NT2/D1 (cell line): ENCODE data around the gene MSANTD4.

Experiments used
- DNase-seq: peaks from one replicate; pipeline ENCODE4 v3.0.0-alpha.2; 2011; ENCODE audit warnings: low read depth, low spot score
- H3K27me3 ChIP-seq: 2 replicates; pipeline ENCODE4 v1.6.0; 2011; ENCODE audit warnings: mild to moderate bottlenecking; ENCODE audit not compliant: insufficient read length, insufficient read depth
- H3K36me3 ChIP-seq: 2 replicates; pipeline ENCODE4 v1.6.1; 2011; ENCODE audit warnings: mild to moderate bottlenecking, low read length, mixed read lengths; ENCODE audit not compliant: insufficient read depth, insufficient read length
- H3K4me1 ChIP-seq: 2 replicates; pipeline ENCODE4 v1.5.1; 2011; ENCODE audit not compliant: insufficient read depth, insufficient read length
- H3K4me3 ChIP-seq: 2 replicates; pipeline ENCODE4 v1.5.1; 2011; ENCODE audit warnings: low read depth; ENCODE audit not compliant: insufficient read length
- H3K9ac ChIP-seq: 2 replicates; pipeline ENCODE4 v1.6.0; 2011; ENCODE audit warnings: low read depth; ENCODE audit not compliant: insufficient read length
- H3K9me3 ChIP-seq: 2 replicates; pipeline ENCODE4 v1.5.1; 2011; ENCODE audit warnings: mild to moderate bottlenecking, low read length; ENCODE audit not compliant: insufficient read depth
- SUZ12 ChIP-seq: IDR thresholded peaks from 2 replicates; pipeline ENCODE4 v1.6.1; 2011; ENCODE audit not compliant: insufficient read length, insufficient read depth; ENCODE audit errors: extremely low read depth
- YY1 ChIP-seq: IDR thresholded peaks from 2 replicates; pipeline ENCODE4 v1.6.1; 2011; ENCODE audit not compliant: insufficient read length, insufficient read depth
- ZNF274 ChIP-seq: IDR thresholded peaks from 2 replicates; pipeline ENCODE4 v1.6.1; 2011; ENCODE audit warnings: mild to moderate bottlenecking, low read depth, low read length

Gene MSANTD4

DNA sequence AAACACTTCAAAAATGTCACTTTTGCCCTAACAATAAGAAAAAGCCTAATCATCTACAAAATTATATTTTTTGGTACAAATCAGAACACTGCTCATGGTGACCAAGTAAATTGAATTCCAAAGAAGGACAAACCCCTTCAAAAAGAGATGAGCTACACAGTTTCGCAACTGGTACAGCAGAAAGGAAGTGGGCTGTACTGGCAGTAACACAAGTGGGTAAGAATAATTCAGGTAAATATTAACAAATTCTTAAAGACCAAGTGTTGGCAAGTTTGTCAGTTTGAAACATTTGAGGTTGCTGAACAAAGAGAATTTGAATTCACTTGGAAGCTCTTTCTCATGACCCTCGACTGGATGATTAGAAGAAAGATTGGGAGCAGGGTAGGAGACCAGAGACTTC is 35.5 kb downstream of the MSANTD4 start:
- Histone ChIP-seq H3K9ac (no peak overlapping the region), H3K27me3 (no peaks in the 10 kb centered on the region), H3K4me3 (no peak overlapping the region), H3K9me3 (no peaks in the 10 kb centered on the region), H3K4me1 (no peaks in the 10 kb centered on the region), H3K36me3 (no peaks in the 10 kb centered on the region)
- TF ChIP-seq SUZ12, result no peak
- no peak for TF ChIP-seq ZNF274
- TF ChIP-seq YY1, result no peak
- no peak for DNase-seq

DNA sequence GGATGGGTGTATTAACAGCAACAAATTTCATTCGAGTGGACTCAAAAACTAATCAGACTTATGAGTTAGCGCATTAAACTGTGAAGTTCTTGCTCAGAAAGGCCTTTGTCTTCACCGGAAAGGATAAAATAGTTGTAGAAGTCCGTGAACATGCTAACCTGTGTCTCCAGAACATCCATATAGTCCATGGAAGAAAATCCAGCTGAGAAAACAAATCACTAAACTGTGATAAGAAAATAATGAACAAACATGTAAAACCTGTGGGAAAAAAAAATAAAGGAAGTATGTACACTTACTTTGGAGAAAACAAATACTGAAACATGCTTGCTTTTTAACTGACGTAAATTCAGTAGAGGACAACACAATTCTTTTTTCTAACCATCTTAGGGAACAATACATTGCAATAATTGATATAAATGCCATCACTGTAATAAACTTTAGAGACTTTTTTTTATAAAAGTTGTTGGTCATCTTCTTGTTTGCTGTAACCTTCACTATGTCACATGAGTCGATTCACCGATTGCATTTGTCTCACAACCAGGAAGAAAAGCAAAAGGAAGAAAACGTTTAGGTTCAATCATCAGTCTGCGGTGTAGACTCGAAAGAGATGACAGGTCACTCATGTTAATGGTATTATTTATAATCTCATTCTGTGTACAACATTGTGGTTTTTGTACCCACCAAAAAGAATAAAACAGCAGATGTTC is 41.9 kb downstream of the MSANTD4 start:
- no peak for DNase-seq
- Histone ChIP-seq H3K4me3 (no peak overlapping the region), H3K4me1 (no peaks in the 10 kb centered on the region), H3K9me3 (no peaks in the 10 kb centered on the region), H3K27me3 (no peaks in the 10 kb centered on the region), H3K9ac (no peak overlapping the region), H3K36me3 (no peaks in the 10 kb centered on the region)
- TF ChIP-seq SUZ12 (no peak), YY1 (no peak), ZNF274 (no peak)

GRCh38 chr11:105975128-105975527 is 46.9 kb downstream of the MSANTD4 start:
- H3K4me1 ChIP-seq, result no peaks in the 10 kb centered on the region
- H3K27me3 ChIP-seq, result no peaks in the 10 kb centered on the region
- no peaks in the 10 kb centered on the region for H3K9me3 ChIP-seq
- H3K9ac ChIP-seq, result no peak overlapping the region
- DNase-seq, result no peak
- no peak overlapping the region for H3K4me3 ChIP-seq
- no peaks in the 10 kb centered on the region for H3K36me3 ChIP-seq
- no peak for TF ChIP-seq ZNF274
- TF ChIP-seq SUZ12, result no peak
- no peak for TF ChIP-seq YY1

DNA sequence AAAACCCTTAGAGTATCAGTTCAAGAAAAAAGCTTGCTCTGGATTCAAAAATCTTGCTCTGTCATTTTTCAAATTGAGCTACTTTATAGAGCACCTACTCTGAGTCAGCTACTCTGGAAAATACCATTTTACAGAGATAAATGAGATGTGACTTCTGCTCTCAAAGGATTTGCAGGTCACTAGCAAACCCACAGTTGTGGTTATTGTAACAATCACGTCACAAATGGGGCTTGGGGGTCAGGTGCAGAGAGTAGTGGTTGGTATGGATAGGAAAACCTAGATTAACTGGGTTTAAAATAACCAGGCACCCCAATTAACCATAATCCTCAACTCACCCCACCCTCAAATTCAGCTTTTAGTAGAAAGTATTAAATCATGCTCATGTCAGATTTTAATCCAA is 52.3 kb downstream of the MSANTD4 start:
- TF ChIP-seq ZNF274 (no peak), YY1 (no peak), SUZ12 (no peak)
- Histone ChIP-seq H3K4me3 (no peak overlapping the region), H3K9me3 (no peaks in the 10 kb centered on the region), H3K4me1 (no peaks in the 10 kb centered on the region), H3K9ac (no peak overlapping the region), H3K27me3 (no peaks in the 10 kb centered on the region), H3K36me3 (no peaks in the 10 kb centered on the region)
- no peak for DNase-seq

DNA sequence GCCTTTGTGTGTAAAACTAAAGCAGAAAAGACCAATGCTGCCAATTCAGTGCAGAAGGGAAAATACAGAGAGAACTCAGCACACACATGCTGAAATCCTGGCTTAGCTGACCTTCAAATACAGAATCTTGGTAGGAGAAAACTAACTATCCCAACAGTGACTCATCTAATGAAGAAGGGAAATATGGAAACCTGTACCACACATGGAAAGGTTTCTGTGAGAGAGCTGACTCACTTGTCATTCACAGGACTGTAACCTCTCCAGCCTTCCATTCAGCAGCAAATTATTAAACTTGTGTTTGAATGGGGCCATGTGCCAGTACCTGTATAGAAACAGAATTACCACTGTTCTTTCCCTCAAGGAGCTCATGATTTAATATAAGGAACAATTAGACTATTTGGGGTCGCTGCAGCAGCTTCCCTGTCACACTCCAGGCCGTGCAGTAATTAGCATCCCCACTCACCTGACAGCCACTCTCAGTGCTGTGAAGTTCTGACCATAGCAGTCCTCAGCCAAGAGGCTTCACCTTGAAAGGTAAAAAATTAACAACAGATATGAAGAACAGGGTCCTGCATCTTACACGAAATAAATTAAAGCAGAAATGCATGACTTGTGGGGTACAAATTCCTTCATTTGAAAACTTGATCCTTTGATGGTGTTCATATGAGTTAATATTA is 53.9 kb downstream of the MSANTD4 start:
- DNase-seq, result no peak
- Histone ChIP-seq H3K9me3 (no peaks in the 10 kb centered on the region), H3K4me1 (no peaks in the 10 kb centered on the region), H3K4me3 (no peak overlapping the region), H3K36me3 (no peaks in the 10 kb centered on the region), H3K9ac (no peak overlapping the region), H3K27me3 (no peaks in the 10 kb centered on the region)
- TF ChIP-seq YY1 (no peak), ZNF274 (no peak), SUZ12 (no peak)

GRCh38 chr11:105960252-105961245 is 61.5 kb downstream of the MSANTD4 start:
- Histone ChIP-seq H3K27me3 (no peaks in the 10 kb centered on the region), H3K4me3 (no peak overlapping the region), H3K4me1 (peaks cover 2% of the 10 kb centered on the region), H3K36me3 (no peaks in the 10 kb centered on the region), H3K9me3 (no peaks in the 10 kb centered on the region), H3K9ac (no peak overlapping the region)
- DNase-seq, result peak; percentile 62
- no peak for TF ChIP-seq SUZ12
- no peak for TF ChIP-seq ZNF274
- no peak for TF ChIP-seq YY1
